Measurements from ENCODE around the gene ARHGEF4. TPM values are rescaled to one million over a fixed set of nuclear protein-coding genes. Genes with fewer than 3 reads are reported as not detected.
"Not testable (repeated sequence)": the region's sequence is repeated elsewhere in the genome, so short reads cannot be mapped to it uniquely, and the experiment has no call there.

Gene ARHGEF4
- total and polyA plus RNA-seq, 7 experiments from 2014 or later: 2.0 to 4.4 (median 3.0) TPM; not detected in 1

DNA sequence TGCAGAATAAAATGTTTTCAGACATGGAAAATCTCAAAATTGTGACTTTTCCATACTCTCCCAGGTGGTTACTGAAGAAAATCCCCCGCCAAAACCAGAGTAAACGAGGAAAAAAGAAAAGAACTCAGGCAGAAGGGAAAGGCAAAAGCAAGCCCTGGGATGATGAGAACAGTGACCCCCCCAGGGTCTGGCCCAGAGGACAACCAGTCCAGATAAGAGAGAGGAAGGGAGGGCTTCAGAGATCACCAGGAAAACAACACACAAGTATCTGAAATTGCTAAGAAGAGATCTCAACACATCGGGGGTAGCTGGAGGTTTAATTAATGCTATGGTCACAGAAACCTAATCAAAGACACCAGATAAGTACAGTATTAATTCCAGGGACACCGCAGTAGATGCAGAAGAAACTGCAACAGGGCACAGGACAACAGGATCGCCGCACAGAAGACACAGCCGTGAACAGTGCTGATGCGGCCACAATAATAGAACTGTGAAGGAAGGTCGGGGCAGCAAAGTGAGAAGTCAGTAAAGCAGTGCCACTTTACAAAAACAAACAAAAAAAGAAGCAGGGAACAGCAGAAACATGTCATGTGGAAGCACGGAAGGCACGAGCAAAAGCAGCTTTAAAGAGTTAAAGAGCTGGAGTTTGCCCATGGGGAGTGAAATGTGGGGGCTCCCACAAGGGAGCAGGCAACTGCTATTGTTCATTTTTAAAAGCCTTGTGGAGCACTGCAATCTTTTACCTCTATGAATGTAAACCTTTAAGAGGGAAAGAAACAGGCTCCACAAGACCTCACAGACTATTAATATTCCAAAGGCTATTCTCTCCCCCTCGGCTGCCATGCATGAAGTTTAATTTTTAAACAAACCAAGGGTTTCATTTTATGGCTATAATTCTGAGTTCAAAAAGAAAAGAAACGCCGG lies 228.1 kb downstream of the ARHGEF4 start:
- H3K36me3 Mint-ChIP-seq: peaks cover 5 to 48% (median 18%) of the 10 kb centered on the region in 5 donors
- H3K36me3 ChIP-seq (ENCODE audit: control insufficient read depth in 2 of 3, insufficient read depth in 3 of 3, low read length in 3 of 3): peaks cover 0 to 47% (median 0%) of the 10 kb centered on the region in 3 experiments
- ATAC-seq: no peak

DNA sequence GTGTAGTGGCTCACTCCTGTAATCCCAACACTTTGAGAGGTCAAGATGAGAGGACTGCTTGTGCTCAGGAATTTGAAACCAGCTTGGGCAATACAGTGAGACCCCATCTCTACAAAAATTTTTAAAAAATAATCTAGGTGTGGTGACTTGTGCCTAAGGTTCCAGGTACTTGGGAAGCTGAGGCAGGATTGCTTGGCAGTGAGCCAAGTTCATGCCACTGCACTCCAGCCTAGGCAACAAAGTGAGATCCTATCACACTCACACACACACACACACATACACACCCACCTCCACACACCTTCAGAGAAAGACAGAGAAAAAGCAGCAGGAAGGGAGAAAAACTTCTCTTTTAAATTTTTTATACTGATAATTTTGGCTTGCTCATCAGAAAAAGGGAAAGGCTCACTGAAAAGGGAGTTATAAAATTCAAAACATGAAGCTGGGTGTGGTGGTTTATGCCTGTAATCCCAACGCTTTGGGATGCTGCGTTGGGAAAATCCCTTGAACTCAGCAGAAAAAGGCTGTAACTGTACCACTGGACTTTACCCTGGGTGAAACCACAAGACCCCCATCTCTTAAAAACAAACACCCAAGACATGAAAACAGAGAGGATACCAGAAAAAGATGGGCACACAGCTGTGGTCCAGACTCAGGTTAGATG lies 230.9 kb downstream of the ARHGEF4 start:
- peak overlapping the region in 5 of 9 donors; percentile 22 to 77 (median 51) for H3K27ac Mint-ChIP-seq
- ATAC-seq: no peak
- intact Hi-C loops (cut with micrococcal nuclease): no loop called here
- peaks cover 4 to 52% (median 21%) of the 10 kb centered on the region in 5 donors for H3K36me3 Mint-ChIP-seq
- Histone ChIP-seq H3K4me1 (ENCODE audit: control insufficient read depth in 2 of 2, insufficient read depth in 2 of 2, low read length in 2 of 2) (peaks cover 0 to 4% of the 10 kb centered on the region in 2 donors), H3K27ac (ENCODE audit: low read depth, low read length) (no peak overlapping the region), H3K36me3 (ENCODE audit: control insufficient read depth in 2 of 3, insufficient read depth in 3 of 3, low read length in 3 of 3) (peaks cover 0 to 60% (median 0%) of the 10 kb centered on the region in 3 experiments), H3K27me3 (ENCODE audit: control insufficient read depth in 2 of 2, insufficient read depth in 2 of 2, low read length in 2 of 2) (no peaks in the 10 kb centered on the region), H3K9me3 (ENCODE audit: control insufficient read depth in 2 of 3, low read length in 3 of 3) (no peaks in the 10 kb centered on the region), H3K4me3 (ENCODE audit: low read length) (no peak overlapping the region)
- no peak overlapping the region for H3K4me3 Mint-ChIP-seq
- no peaks in the 10 kb centered on the region for H3K27me3 Mint-ChIP-seq
- peaks cover 18 to 55% (median 48%) of the 10 kb centered on the region in 7 donors for H3K4me1 Mint-ChIP-seq
- no peaks in the 10 kb centered on the region for H3K9me3 Mint-ChIP-seq
- ChIA-PET POLR2A (no interaction called here), CTCF (interaction anchor here (0.7 kb wide), 1 partner anchor 246 kb away, joined by 3 read pairs; no protein-coding TSS in a partner anchor)
- DNase-seq: no peak

More for the DNA sequence above, 228.1 kb downstream of the ARHGEF4 start:
- no peaks in the 10 kb centered on the region for H3K9me3 Mint-ChIP-seq
- Histone ChIP-seq H3K27ac (ENCODE audit: low read depth, low read length) (no peak overlapping the region), H3K27me3 (ENCODE audit: control insufficient read depth in 2 of 2, insufficient read depth in 2 of 2, low read length in 2 of 2) (no peaks in the 10 kb centered on the region), H3K9me3 (ENCODE audit: control insufficient read depth in 2 of 3, low read length in 3 of 3) (no peaks in the 10 kb centered on the region), H3K4me1 (ENCODE audit: control insufficient read depth in 2 of 2, insufficient read depth in 2 of 2, low read length in 2 of 2) (no peaks in the 10 kb centered on the region), H3K4me3 (ENCODE audit: low read length) (no peak overlapping the region)
- H3K27ac Mint-ChIP-seq: peak overlapping the region in 4 of 9 donors; percentile 5 to 87 (median 16)
- no peak overlapping the region for H3K4me3 Mint-ChIP-seq
- ChIA-PET POLR2A (no interaction called here), CTCF (interaction anchor here (0.5 kb wide), 1 partner anchor 15 kb away, joined by 3 read pairs; no protein-coding TSS in a partner anchor)
- H3K27me3 Mint-ChIP-seq: no peaks in the 10 kb centered on the region
- H3K4me1 Mint-ChIP-seq: peaks cover 22 to 58% (median 49%) of the 10 kb centered on the region in 7 donors
- intact Hi-C loops (cut with micrococcal nuclease): no loop called here
- DNase-seq: no peak

DNA sequence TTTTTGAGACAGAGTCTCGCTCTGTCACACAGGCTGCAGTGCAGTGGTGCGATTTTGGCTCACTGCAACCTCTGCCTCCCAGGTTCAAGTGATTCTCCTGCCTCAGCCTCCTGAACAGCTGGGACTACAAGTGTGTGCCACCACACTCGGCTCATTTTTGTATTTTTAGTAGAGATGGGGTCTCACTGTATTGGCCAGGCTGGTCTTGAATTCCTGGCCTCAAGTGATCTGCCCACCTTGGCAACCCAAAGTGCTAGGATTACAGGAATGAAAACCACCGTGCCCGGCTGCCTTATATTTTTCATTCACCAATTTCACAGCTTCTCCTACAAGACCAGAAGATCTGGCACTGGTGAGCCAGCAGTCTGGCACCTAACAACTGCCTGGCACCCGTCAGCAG lies 231.5 kb downstream of the ARHGEF4 start:
- POLR2A ChIA-PET; intact Hi-C loops (cut with micrococcal nuclease); H3K9me3 ChIP-seq (ENCODE audit: control insufficient read depth in 2 of 3, low read length in 3 of 3); H3K4me3 Mint-ChIP-seq; H3K27ac ChIP-seq (ENCODE audit: low read depth, low read length); ATAC-seq; H3K9me3 Mint-ChIP-seq; H3K27me3 ChIP-seq (ENCODE audit: control insufficient read depth in 2 of 2, insufficient read depth in 2 of 2, low read length in 2 of 2); H3K4me3 ChIP-seq (ENCODE audit: low read length); H3K4me1 ChIP-seq (ENCODE audit: control insufficient read depth in 2 of 2, insufficient read depth in 2 of 2, low read length in 2 of 2); DNase-seq; H3K27me3 Mint-ChIP-seq: not testable (repeated sequence)
- CTCF ChIA-PET: interaction anchor here (0.7 kb wide), 1 partner anchor 247 kb away, joined by 3 read pairs; no protein-coding TSS in a partner anchor
- H3K36me3 ChIP-seq (ENCODE audit: control insufficient read depth in 2 of 3, insufficient read depth in 3 of 3, low read length in 3 of 3): peaks cover 0 to 59% (median 0%) of the 10 kb centered on the region in 3 experiments
- Mint-ChIP-seq H3K27ac (peak overlapping the region in 2 of 9 donors; percentile 20 to 38), H3K4me1 (peaks cover 18 to 55% (median 48%) of the 10 kb centered on the region in 7 donors), H3K36me3 (peaks cover 4 to 52% (median 21%) of the 10 kb centered on the region in 5 donors)

DNA sequence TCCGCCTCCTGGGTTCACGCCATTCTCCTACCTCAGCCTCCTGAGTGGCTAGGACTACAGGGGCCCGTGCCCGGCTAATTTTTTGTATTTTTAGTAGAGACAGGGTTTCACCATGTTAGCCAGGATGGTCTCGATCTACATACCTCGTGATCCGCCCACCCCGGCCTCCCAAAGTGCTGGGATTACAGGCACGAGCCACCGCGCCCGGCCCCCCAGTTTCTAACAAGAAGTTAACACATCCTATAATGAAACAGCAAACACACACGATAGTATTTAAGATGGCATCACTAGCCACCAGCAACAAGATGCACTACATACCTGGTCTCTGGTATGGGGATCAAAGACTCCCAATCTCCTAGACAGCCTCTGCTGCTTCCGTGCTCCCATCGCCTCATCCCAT lies 238.9 kb downstream of the ARHGEF4 start:
- H3K27me3 ChIP-seq (ENCODE audit: control insufficient read depth in 2 of 2, insufficient read depth in 2 of 2, low read length in 2 of 2); H3K9me3 ChIP-seq (ENCODE audit: control insufficient read depth in 2 of 3, low read length in 3 of 3); POLR2A ChIA-PET; H3K27me3 Mint-ChIP-seq; H3K4me3 ChIP-seq (ENCODE audit: low read length); DNase-seq; H3K4me1 ChIP-seq (ENCODE audit: control insufficient read depth in 2 of 2, insufficient read depth in 2 of 2, low read length in 2 of 2); H3K9me3 Mint-ChIP-seq; CTCF ChIA-PET; intact Hi-C loops (cut with micrococcal nuclease); H3K27ac ChIP-seq (ENCODE audit: low read depth, low read length); ATAC-seq: not testable (repeated sequence)
- Mint-ChIP-seq H3K4me1 (peaks cover 26 to 69% (median 56%) of the 10 kb centered on the region in 7 donors), H3K4me3 (peak overlapping the region in 1 of 10 donors; percentile 57), H3K36me3 (peaks cover 14 to 57% (median 23%) of the 10 kb centered on the region in 5 donors), H3K27ac (peak overlapping the region in 3 of 9 donors; percentile 59 to 85 (median 67))
- peaks cover 10 to 81% (median 20%) of the 10 kb centered on the region in 3 experiments for H3K36me3 ChIP-seq (ENCODE audit: control insufficient read depth in 2 of 3, insufficient read depth in 3 of 3, low read length in 3 of 3)

DNA sequence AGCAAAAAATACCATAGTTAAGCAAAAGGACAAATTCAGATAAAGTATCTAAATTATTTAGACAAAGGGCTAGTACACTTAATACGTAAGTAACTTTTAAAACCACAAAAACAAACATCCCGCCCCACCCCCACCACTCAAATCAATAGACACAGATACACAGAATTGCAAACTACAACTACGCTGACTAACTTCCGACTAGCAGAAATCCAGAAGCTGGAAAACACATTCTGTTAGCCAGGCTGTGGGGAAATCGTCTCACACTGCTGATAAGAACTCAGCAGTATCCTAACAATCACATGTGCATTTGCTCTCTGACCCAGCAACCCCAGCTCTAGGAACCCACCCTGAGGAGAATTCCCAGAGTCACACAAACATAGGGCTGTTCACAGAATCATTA lies 240.0 kb downstream of the ARHGEF4 start:
- no peak overlapping the region for H3K27ac ChIP-seq (ENCODE audit: low read depth, low read length)
- Mint-ChIP-seq H3K4me3 (no peak overlapping the region), H3K4me1 (peaks cover 28 to 71% (median 59%) of the 10 kb centered on the region in 7 donors), H3K27ac (peak overlapping the region in 2 of 9 donors; percentile 56 to 85), H3K9me3 (peaks cover 0 to 1% (median 0%) of the 10 kb centered on the region in 11 donors), H3K36me3 (peaks cover 15 to 61% (median 21%) of the 10 kb centered on the region in 5 donors), H3K27me3 (no peaks in the 10 kb centered on the region)
- ATAC-seq (no peak), DNase-seq (no peak)
- ChIA-PET CTCF (interaction anchor here (0.7 kb wide), 1 partner anchor 11 kb away, joined by 4 read pairs; no protein-coding TSS in a partner anchor), POLR2A (no interaction called here)
- intact Hi-C loops (cut with micrococcal nuclease): no loop called here
- no peak overlapping the region for H3K4me3 ChIP-seq (ENCODE audit: low read length)
- H3K9me3 ChIP-seq (ENCODE audit: control insufficient read depth in 2 of 3, low read length in 3 of 3): no peaks in the 10 kb centered on the region
- H3K36me3 ChIP-seq (ENCODE audit: control insufficient read depth in 2 of 3, insufficient read depth in 3 of 3, low read length in 3 of 3): peaks cover 12 to 82% (median 20%) of the 10 kb centered on the region in 3 experiments
- H3K27me3 ChIP-seq (ENCODE audit: control insufficient read depth in 2 of 2, insufficient read depth in 2 of 2, low read length in 2 of 2): no peaks in the 10 kb centered on the region
- peaks cover 0 to 5% of the 10 kb centered on the region in 2 donors for H3K4me1 ChIP-seq (ENCODE audit: control insufficient read depth in 2 of 2, insufficient read depth in 2 of 2, low read length in 2 of 2)

DNA sequence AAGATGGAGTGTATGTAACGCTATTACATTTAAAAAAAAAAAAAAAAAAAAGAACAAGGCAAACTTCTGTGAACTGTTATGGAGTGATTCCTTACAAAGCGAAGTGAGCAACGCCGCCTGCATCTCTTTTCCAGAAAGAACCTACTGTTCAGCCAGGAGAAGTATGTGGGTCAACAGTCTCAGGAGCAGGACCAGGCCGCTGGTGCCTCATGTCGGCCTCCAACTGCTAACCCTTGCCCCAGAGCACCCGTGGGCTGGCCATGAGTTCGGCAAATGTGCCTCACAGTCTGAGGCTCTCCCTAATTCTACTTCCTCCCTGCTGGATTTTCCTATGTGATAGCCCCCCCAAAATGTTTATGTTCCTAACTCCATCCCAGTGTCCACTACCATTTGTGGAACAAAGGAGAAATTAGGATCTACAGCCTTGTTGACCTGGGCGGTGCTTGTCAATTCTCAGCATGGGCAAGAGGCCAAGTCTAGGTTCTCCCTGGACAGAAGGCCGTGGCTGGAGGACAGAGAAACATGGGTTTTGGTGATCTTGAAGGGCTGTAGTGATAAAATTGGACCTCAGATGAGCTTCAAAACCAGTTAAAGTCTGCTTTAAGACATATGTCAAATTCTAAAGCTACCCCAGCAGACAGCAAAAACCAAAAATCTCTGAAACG lies 240.6 kb downstream of the ARHGEF4 start:
- Mint-ChIP-seq H3K27ac (peak overlapping the region in 1 of 9 donors; percentile 57), H3K4me3 (peak overlapping the region in 2 of 10 donors; percentile 10 to 26), H3K9me3 (peaks cover 0 to 1% (median 0%) of the 10 kb centered on the region in 11 donors), H3K27me3 (no peaks in the 10 kb centered on the region), H3K36me3 (peaks cover 19 to 60% (median 21%) of the 10 kb centered on the region in 5 donors), H3K4me1 (peaks cover 28 to 74% (median 61%) of the 10 kb centered on the region in 7 donors)
- no peak for DNase-seq
- intact Hi-C loops (cut with micrococcal nuclease): no loop called here
- ChIA-PET POLR2A (no interaction called here), CTCF (no interaction called here)
- Histone ChIP-seq H3K27me3 (ENCODE audit: control insufficient read depth in 2 of 2, insufficient read depth in 2 of 2, low read length in 2 of 2) (no peaks in the 10 kb centered on the region), H3K4me1 (ENCODE audit: control insufficient read depth in 2 of 2, insufficient read depth in 2 of 2, low read length in 2 of 2) (peaks cover 0 to 5% of the 10 kb centered on the region in 2 donors), H3K4me3 (ENCODE audit: low read length) (no peak overlapping the region), H3K9me3 (ENCODE audit: control insufficient read depth in 2 of 3, low read length in 3 of 3) (no peaks in the 10 kb centered on the region), H3K27ac (ENCODE audit: low read depth, low read length) (no peak overlapping the region), H3K36me3 (ENCODE audit: control insufficient read depth in 2 of 3, insufficient read depth in 3 of 3, low read length in 3 of 3) (peaks cover 18 to 84% (median 20%) of the 10 kb centered on the region in 3 experiments)
- ATAC-seq: no peak
